ENCODE results near the gene EEF1A2.

EEF1A2 gene

GRCh38 chr20:63477944-63478343, 20.9 kb downstream of the EEF1A2 start:
- H3K4me3 ChIP-seq (IDR thresholded peaks at IDR 0.05; ENCODE audit: insufficient read depth, low read depth, low read length), result no peak overlapping the region
- H3K79me2 ChIP-seq (ENCODE audit: insufficient read depth, low read depth), result no peaks in the 10 kb centered on the region

GRCh38 chr20:63477061-63477616, 21.7 kb downstream of the EEF1A2 start:
- TF ChIP-seq, protein P1, sequence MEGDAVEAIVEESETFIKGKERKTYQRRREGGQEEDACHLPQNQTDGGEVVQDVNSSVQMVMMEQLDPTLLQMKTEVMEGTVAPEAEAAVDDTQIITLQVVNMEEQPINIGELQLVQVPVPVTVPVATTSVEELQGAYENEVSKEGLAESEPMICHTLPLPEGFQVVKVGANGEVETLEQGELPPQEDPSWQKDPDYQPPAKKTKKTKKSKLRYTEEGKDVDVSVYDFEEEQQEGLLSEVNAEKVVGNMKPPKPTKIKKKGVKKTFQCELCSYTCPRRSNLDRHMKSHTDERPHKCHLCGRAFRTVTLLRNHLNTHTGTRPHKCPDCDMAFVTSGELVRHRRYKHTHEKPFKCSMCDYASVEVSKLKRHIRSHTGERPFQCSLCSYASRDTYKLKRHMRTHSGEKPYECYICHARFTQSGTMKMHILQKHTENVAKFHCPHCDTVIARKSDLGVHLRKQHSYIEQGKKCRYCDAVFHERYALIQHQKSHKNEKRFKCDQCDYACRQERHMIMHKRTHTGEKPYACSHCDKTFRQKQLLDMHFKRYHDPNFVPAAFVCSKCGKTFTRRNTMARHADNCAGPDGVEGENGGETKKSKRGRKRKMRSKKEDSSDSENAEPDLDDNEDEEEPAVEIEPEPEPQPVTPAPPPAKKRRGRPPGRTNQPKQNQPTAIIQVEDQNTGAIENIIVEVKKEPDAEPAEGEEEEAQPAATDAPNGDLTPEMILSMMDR (conservative IDR thresholded peaks at IDR 0.05; ENCODE audit: low read depth, low read length), result no peak
- Histone ChIP-seq H4K20me1 (ENCODE audit: insufficient read depth) (no peaks in the 10 kb centered on the region), H3K79me2 (ENCODE audit: insufficient read depth, low read depth) (no peaks in the 10 kb centered on the region), H3K27ac (no peak overlapping the region), H3K27me3 (ENCODE audit: insufficient read depth, low read depth) (peaks cover 92% of the 10 kb centered on the region), H3K4me3 (IDR thresholded peaks at IDR 0.05; ENCODE audit: insufficient read depth, low read depth, low read length) (no peak overlapping the region), H3K4me1 (ENCODE audit: low read depth, poor library complexity, severe bottlenecking) (peaks cover under 1% of the 10 kb centered on the region), H2AFZ (ENCODE audit: low read depth) (no peak overlapping the region), H3K4me2 (no peak overlapping the region), H3K9ac (no peak overlapping the region), H3K36me3 (ENCODE audit: insufficient read depth) (no peaks in the 10 kb centered on the region)

More at GRCh38 chr20:63477944-63478343, 20.9 kb downstream of the EEF1A2 start:
- no peak overlapping the region for H3K27ac ChIP-seq
- no peak overlapping the region for H3K9ac ChIP-seq
- H3K4me2 ChIP-seq, result no peak overlapping the region
- no peak overlapping the region for H2AFZ ChIP-seq (ENCODE audit: low read depth)
- peaks cover 9% of the 10 kb centered on the region for H3K4me1 ChIP-seq (ENCODE audit: low read depth, poor library complexity, severe bottlenecking)
- TF ChIP-seq, protein P1 (conservative IDR thresholded peaks at IDR 0.05; ENCODE audit: low read depth, low read length), result no peak
- no peaks in the 10 kb centered on the region for H3K36me3 ChIP-seq (ENCODE audit: insufficient read depth)
- H4K20me1 ChIP-seq (ENCODE audit: insufficient read depth), result no peaks in the 10 kb centered on the region
- peaks cover 100% of the 10 kb centered on the region for H3K27me3 ChIP-seq (ENCODE audit: insufficient read depth, low read depth)

GRCh38 chr20:63475209-63475608, 23.7 kb downstream of the EEF1A2 start:
- H3K27me3 ChIP-seq (ENCODE audit: insufficient read depth, low read depth), result peaks cover 84% of the 10 kb centered on the region
- TF ChIP-seq, protein P1 (conservative IDR thresholded peaks at IDR 0.05; ENCODE audit: low read depth, low read length), result no peak
- no peak overlapping the region for H3K4me3 ChIP-seq (IDR thresholded peaks at IDR 0.05; ENCODE audit: insufficient read depth, low read depth, low read length)
- no peaks in the 10 kb centered on the region for H3K36me3 ChIP-seq (ENCODE audit: insufficient read depth)
- no peak overlapping the region for H3K9ac ChIP-seq
- no peak overlapping the region for H2AFZ ChIP-seq (ENCODE audit: low read depth)
- no peaks in the 10 kb centered on the region for H3K79me2 ChIP-seq (ENCODE audit: insufficient read depth, low read depth)
- H3K27ac ChIP-seq, result no peak overlapping the region
- no peak overlapping the region for H3K4me2 ChIP-seq
- no peaks in the 10 kb centered on the region for H4K20me1 ChIP-seq (ENCODE audit: insufficient read depth)
- no peaks in the 10 kb centered on the region for H3K4me1 ChIP-seq (ENCODE audit: low read depth, poor library complexity, severe bottlenecking)

DNA sequence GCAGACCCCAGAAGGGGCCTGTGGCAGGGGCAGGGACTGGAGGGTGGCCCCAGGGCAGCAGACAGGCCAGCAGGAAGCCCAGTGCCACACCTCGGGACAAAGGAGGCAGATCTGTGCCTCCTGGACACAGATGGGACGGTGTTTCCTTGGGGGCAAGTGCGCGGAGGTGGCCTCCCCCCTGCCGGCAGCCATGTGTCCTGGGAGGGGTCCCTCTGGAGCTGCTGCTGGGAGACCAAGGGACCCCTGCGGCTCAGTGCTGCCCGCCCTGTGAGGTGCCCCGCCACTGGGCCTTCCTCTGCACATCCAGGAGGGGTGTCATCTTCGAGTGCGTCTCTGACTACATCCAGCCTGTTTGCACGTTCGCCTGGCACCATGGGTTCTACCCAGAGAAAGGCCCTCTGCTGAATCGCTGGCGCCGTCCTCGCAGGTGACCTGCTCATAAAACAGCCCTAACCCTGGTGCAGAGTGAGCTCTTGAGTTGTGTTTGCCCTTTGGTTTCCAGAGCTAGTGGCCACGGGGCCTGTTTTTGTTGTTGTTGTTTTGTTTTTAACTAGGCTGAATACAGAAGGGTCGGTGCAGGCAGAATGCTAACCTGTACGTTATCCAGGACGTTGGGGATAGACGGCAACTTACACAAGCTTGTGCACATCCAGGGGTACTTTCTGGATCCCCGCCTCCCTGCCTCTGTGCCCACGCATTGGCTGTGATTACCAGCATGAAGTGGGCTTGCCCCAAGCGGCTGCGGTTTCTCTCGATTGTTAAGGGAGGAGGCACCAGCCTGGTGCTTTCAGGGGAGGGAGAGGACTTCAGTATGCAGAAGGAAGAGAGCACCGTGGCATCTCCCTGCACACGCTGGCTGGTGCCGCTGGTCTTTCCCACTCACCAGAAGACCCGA, 25.1 kb downstream of the EEF1A2 start:
- no peaks in the 10 kb centered on the region for H4K20me1 ChIP-seq (ENCODE audit: insufficient read depth)
- no peak overlapping the region for H3K9ac ChIP-seq
- H3K79me2 ChIP-seq (ENCODE audit: insufficient read depth, low read depth), result no peaks in the 10 kb centered on the region
- H3K27me3 ChIP-seq (ENCODE audit: insufficient read depth, low read depth), result peaks cover 84% of the 10 kb centered on the region
- no peak overlapping the region for H2AFZ ChIP-seq (ENCODE audit: low read depth)
- no peaks in the 10 kb centered on the region for H3K4me1 ChIP-seq (ENCODE audit: low read depth, poor library complexity, severe bottlenecking)
- TF ChIP-seq, protein P1 (conservative IDR thresholded peaks at IDR 0.05; ENCODE audit: low read depth, low read length), result no peak
- H3K36me3 ChIP-seq (ENCODE audit: insufficient read depth), result no peaks in the 10 kb centered on the region
- no peak overlapping the region for H3K27ac ChIP-seq
- no peak overlapping the region for H3K4me2 ChIP-seq
- H3K4me3 ChIP-seq (IDR thresholded peaks at IDR 0.05; ENCODE audit: insufficient read depth, low read depth, low read length), result no peak overlapping the region

Data from KMS-11 (cell line).